RCC 7860 (cell line): Measurements from ENCODE around the gene STAG2.
A peak's percentile ranks its signal among the peaks of the same experiment; 100 is the strongest.

Source experiments
- DNase-seq: peaks from one replicate; pipeline ENCODE4 v3.0.0-alpha.2; 2015; ENCODE audit warnings: low spot score
- FAIRE-seq: peaks from 2 replicates; lab custom pipeline; 2012; peaks lifted over from hg19 to GRCh38; lab: Jason Lieb, UNC

STAG2 gene

GRCh38 chrX:123973921-123974320 lies 12.4 kb downstream of the STAG2 start:
- DNase-seq (no peak), FAIRE-seq (no peak)

- peak; percentile 8 for DNase-seq
- peak; percentile 46 for FAIRE-seq
Observed at GRCh38 chrX:123975180-123975579, 13.7 kb downstream of the STAG2 start.

GRCh38 chrX:123976706-123977316 lies 15.3 kb downstream of the STAG2 start:
- DNase-seq (peak; percentile 17), FAIRE-seq (peak; percentile 78)

GRCh38 chrX:123983240-123983639 lies 21.7 kb downstream of the STAG2 start:
- no peak for DNase-seq
- no peak for FAIRE-seq

- DNase-seq (no peak), FAIRE-seq (no peak)
Observed at GRCh38 chrX:123986377-123986776, 24.9 kb downstream of the STAG2 start.

- FAIRE-seq (no peak), DNase-seq (no peak)
Observed at GRCh38 chrX:123988423-123989111, 27.1 kb downstream of the STAG2 start.

GRCh38 chrX:123989235-123989634 lies 27.7 kb downstream of the STAG2 start:
- no peak for FAIRE-seq
- DNase-seq, result no peak

- DNase-seq (no peak), FAIRE-seq (no peak)
Observed at GRCh38 chrX:123990169-123990568, 28.7 kb downstream of the STAG2 start.

GRCh38 chrX:123990602-123991001 lies 29.1 kb downstream of the STAG2 start:
- DNase-seq (no peak), FAIRE-seq (no peak)

GRCh38 chrX:123993326-123993725 lies 31.8 kb downstream of the STAG2 start:
- FAIRE-seq (peak; percentile 79), DNase-seq (peak; percentile 39)

- DNase-seq, result no peak
- no peak for FAIRE-seq
Observed at GRCh38 chrX:123993904-123994635, 32.6 kb downstream of the STAG2 start.

- FAIRE-seq (no peak), DNase-seq (no peak)
Observed at GRCh38 chrX:123994730-123995129, 33.2 kb downstream of the STAG2 start.

GRCh38 chrX:124001581-124001980 lies 40.1 kb downstream of the STAG2 start:
- no peak for DNase-seq
- no peak for FAIRE-seq

GRCh38 chrX:124005228-124005627 lies 43.7 kb downstream of the STAG2 start:
- DNase-seq (no peak), FAIRE-seq (no peak)

- FAIRE-seq, result peak; percentile 31
- DNase-seq, result no peak
Observed at GRCh38 chrX:124010157-124010556, 48.7 kb downstream of the STAG2 start.

GRCh38 chrX:124010566-124010965 lies 49.1 kb downstream of the STAG2 start:
- DNase-seq (no peak), FAIRE-seq (no peak)

GRCh38 chrX:124015721-124016120 lies 54.2 kb downstream of the STAG2 start:
- FAIRE-seq (no peak), DNase-seq (no peak)

GRCh38 chrX:124016825-124017224 lies 55.3 kb downstream of the STAG2 start:
- FAIRE-seq (no peak), DNase-seq (no peak)

GRCh38 chrX:124018023-124018422 lies 56.5 kb downstream of the STAG2 start:
- peak; percentile 27 for FAIRE-seq
- no peak for DNase-seq

GRCh38 chrX:124023838-124024238 lies 62.3 kb downstream of the STAG2 start:
- peak; percentile 29 for FAIRE-seq
- DNase-seq, result no peak

GRCh38 chrX:124026529-124026928 lies 65.0 kb downstream of the STAG2 start:
- no peak for DNase-seq
- FAIRE-seq, result peak; percentile 35

- no peak for FAIRE-seq
- DNase-seq, result no peak
Observed at GRCh38 chrX:124028182-124028581, 66.7 kb downstream of the STAG2 start.
